ENCODE results near the gene GNL1.

Gene GNL1

DNA sequence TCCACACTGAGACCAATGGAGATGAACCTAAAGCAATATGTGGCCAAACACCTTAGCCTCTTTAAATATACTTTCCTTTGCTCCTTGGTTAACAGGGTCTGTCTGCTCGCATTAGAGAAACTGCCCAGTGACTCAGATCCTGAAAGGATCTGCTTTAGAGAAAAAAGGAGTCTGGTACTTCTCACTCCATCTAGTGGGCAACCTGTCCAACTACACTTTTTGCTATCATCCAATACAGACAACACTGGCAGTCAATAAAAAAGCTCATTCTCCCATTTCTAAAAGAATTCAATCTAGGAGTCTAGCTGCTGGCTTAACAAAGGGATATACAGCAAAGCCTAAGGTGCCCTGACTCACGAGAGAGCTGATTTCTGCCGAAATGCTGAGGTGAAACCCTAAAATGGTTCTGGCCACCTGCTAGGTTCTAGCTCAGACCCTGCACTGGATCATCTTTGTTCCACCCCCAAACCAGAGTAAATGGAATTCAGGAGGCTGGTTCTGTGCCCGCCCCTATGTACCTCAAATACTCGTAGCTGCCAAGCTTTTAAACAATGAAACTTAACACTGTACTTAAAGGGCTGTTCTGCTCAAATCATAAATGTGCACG is 11.5 kb downstream of the GNL1 start:
- H3K4me3 ChIP-seq (ENCODE audit: low read depth, low read length) = no peak overlapping the region
- TF ChIP-seq, protein P1, sequence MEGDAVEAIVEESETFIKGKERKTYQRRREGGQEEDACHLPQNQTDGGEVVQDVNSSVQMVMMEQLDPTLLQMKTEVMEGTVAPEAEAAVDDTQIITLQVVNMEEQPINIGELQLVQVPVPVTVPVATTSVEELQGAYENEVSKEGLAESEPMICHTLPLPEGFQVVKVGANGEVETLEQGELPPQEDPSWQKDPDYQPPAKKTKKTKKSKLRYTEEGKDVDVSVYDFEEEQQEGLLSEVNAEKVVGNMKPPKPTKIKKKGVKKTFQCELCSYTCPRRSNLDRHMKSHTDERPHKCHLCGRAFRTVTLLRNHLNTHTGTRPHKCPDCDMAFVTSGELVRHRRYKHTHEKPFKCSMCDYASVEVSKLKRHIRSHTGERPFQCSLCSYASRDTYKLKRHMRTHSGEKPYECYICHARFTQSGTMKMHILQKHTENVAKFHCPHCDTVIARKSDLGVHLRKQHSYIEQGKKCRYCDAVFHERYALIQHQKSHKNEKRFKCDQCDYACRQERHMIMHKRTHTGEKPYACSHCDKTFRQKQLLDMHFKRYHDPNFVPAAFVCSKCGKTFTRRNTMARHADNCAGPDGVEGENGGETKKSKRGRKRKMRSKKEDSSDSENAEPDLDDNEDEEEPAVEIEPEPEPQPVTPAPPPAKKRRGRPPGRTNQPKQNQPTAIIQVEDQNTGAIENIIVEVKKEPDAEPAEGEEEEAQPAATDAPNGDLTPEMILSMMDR (IDR thresholded peaks at IDR 0.05; ENCODE audit: borderline replicate concordance, insufficient read depth, low read depth, low read length) = peak; percentile 56

DNA sequence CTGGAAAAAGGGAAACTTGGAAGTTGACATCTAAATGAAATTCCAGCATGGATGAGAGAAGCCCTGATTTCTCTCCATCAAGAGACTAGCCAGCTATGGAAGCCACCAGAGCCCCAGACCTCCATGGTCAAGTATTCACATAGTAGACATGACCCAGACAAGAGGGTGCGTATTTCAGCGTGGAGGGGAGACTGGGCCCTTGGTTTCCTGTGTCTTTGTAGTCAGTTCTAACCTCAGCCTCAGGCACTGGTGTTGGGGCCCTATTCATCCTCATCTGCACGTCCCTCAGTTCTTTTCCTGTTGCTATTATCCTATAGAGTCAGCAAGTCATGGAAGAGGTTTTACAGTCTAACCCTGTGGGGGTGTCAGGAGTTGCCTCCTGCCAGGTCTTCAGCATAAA is 12.5 kb downstream of the GNL1 start:
- no peak overlapping the region for H3K4me3 ChIP-seq (ENCODE audit: low read depth, low read length)
- TF ChIP-seq, protein P1 (IDR thresholded peaks at IDR 0.05; ENCODE audit: borderline replicate concordance, insufficient read depth, low read depth, low read length) = no peak

DNA sequence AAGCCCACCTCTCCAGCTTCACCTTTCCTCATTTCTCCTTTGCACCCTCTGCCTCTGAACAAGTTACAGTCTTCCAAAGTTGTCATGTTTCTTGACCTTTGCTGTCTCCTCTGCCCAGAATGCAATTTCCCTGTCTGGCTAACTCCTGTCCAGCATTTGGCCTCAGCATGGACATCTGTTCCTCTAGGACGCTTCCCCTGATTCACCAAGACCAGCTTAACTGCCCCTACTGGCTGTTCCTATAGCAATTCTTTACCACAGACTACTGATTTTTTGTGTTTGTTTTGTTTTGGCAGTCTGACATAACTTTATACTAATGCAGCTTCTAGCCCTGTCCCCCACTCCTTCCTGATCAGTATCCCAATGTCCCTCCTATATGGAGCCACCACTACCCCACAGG is 13.4 kb downstream of the GNL1 start:
- no peak overlapping the region for H3K4me3 ChIP-seq (ENCODE audit: low read depth, low read length)
- TF ChIP-seq, protein P1 (IDR thresholded peaks at IDR 0.05; ENCODE audit: borderline replicate concordance, insufficient read depth, low read depth, low read length) = no peak

DNA sequence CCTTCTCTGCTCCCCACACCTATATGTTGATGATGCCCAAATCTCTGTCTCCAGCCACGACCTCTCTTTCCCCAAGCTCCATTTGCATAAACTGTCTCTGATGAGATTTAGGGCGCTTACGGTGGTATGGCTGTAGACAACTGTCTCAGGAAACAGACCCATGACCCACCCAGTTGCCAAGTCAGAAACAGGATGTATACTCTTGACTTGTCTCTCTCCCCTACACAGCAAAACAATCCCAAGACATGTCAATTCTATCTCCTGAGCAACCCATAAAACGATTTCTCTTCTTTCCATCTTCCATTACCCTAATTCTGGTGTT is 13.9 kb downstream of the GNL1 start:
- TF ChIP-seq, protein P1 (IDR thresholded peaks at IDR 0.05; ENCODE audit: borderline replicate concordance, insufficient read depth, low read depth, low read length) = no peak
- no peak overlapping the region for H3K4me3 ChIP-seq (ENCODE audit: low read depth, low read length)

DNA sequence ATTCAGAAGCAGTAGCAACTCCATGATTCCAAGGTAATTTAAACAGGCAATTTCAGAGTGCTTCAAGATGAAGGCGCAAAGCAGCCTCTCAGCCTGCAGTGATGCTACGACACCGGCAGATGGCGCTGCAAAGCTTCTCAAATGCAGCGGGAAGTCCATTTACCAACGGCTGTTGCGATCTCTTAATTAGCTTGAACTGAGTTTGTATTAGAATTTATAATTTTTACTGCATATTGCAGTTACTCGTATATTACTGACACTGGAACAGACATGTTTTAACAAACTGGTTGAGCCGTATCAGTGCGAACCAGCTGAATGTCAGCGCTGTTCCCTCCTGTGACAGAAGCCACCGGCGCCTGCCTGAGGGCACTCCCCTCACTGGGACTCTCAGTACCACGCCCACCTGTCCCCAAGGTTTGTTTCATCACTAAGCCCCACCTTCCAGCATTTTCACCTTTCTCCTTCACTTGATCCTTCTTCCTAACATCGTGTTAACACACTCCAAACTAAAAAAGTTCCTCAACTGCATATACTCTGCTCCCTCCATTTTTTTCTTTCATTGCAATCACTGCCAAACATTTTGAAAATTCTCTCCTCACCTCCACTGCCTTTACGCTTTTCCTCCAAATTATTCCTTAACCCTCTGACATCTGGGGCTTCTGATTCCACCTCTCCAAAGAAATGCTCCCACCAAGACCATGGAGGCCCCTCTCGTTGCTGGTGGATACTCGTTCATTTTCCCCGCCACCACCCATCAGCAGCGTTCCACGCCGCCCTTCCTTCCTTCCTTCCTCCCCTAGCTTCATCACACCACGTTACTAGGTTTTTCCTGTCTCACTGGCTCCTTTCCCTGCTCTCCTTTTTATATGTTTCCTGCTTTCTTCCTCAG is 14.5 kb downstream of the GNL1 start:
- H3K4me3 ChIP-seq (ENCODE audit: low read depth, low read length) = no peak overlapping the region
- TF ChIP-seq, protein P1 (IDR thresholded peaks at IDR 0.05; ENCODE audit: borderline replicate concordance, insufficient read depth, low read depth, low read length) = peak; percentile 93

DNA sequence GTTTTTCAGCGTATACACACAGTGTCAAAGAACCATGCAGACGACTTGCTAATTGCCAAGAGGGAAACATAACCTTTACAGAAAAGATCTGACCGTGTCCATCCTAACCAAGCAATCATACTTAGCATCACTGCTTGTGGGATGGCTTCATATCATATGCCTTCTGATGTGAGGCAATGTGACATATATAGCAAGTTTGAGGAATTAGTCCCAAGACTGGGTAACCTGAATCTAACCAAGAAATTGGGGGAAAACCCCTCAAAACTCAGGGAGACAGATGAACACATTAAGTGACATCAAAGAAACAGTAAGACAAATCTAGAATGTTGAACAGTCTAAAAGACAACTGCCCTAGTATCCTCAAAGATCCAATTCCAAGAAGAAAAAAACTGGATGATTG is 18.4 kb downstream of the GNL1 start:
- TF ChIP-seq, protein P1 (IDR thresholded peaks at IDR 0.05; ENCODE audit: borderline replicate concordance, insufficient read depth, low read depth, low read length) = no peak
- H3K4me3 ChIP-seq (ENCODE audit: low read depth, low read length) = no peak overlapping the region

Data from GM12875 (cell line).